ENCODE data around the gene TMEM183A. TPM values are rescaled to one million over a fixed set of nuclear protein-coding genes. Genes with fewer than 3 reads are reported as not detected.

The TMEM183A gene
- total and polyA plus RNA-seq, 4 donors = 29.4 to 63.9 (median 51.7) TPM

DNA sequence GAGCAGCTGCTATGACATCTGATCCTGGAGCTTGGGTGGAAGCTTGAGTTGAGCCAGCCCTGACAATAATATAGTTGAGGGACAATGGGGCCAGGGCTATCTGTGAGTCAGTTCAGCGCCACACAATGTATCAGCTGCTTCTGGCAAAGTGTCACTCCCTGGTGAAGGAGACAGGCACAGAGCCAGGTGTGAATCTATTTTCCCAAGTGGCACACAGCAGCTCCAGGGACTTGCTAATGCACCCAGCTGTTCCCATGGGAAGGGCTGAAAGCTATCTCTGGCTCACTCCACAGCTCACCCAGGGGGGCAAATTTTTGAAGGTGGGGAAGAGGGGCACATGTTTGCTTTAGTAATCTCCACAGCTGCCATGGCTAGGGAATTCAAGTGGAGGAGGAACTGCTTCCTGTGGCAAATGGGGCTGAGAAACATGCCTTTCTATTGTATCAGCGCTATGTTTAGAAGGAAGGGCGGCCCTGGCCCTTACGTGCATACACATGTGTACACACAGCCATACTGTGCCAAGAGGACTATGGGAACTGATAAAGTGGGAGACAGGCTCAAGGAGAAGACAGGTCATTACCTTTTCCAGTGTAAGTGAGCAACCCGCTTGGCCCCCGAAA lies 42.3 kb upstream of the TMEM183A start:
- no peaks in the 10 kb centered on the region for H3K9me3 ChIP-seq (ENCODE audit: control insufficient read depth in 4 of 4, insufficient read depth in 3 of 4, low read length in 3 of 4)
- peaks cover 0 to 19% (median 13%) of the 10 kb centered on the region in 5 donors for H3K4me1 ChIP-seq (ENCODE audit: control insufficient read depth in 5 of 5, insufficient read depth in 5 of 5, low read length in 5 of 5)
- no peak overlapping the region for H3K9ac ChIP-seq (ENCODE audit: insufficient read depth in 1 of 2, low read length in 2 of 2)
- no peaks in the 10 kb centered on the region for H3K27me3 ChIP-seq (ENCODE audit: control insufficient read depth in 3 of 3, insufficient read depth in 3 of 3, low read length in 2 of 3)
- ATAC-seq (ENCODE audit: insufficient read depth, low FRiP score) = no peak
- H3K4me3 ChIP-seq = no peak overlapping the region
- DNase-seq = no peak
- H3K36me3 ChIP-seq (ENCODE audit: control insufficient read depth in 4 of 4, insufficient read depth in 4 of 4, low read length in 4 of 4) = peaks cover 0 to 18% (median 7%) of the 10 kb centered on the region in 4 donors
- 85% methylated on average over 6 of the region's 6 CpGs for WGBS, 2 donors
- peak overlapping the region in 1 of 2 donors; percentile 97 for H3K27ac ChIP-seq (ENCODE audit: low read depth in 1 of 2, low read length in 1 of 2)
- no peak for TF ChIP-seq CTCF (IDR thresholded peaks at IDR 0.05; ENCODE audit: control extremely low read depth, extremely low read depth)

DNA sequence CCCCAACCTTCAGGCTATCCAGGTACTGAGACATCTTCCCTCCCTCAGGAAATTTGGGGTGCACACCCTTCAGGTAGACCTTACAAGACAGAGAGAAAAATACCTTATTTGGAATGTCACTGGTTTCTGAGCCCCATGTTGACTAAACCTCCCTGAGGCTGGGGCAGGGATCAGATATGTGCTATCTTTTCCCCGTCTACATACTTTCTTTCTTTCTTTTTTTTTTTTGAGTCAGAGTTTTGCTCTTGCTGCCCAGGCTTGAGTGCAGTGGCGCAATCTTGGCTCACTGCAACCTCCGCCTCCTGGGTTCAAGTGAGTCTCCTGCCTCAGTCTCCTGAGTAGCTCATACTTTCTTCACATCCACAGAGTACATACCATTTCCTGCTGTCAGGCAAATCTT lies 41.8 kb upstream of the TMEM183A start:
- DNase-seq (no peak), ATAC-seq (ENCODE audit: insufficient read depth, low FRiP score) (no peak)
- H3K4me3 ChIP-seq = no peak overlapping the region
- peak overlapping the region in 1 of 2 donors; percentile 97 for H3K27ac ChIP-seq (ENCODE audit: low read depth in 1 of 2, low read length in 1 of 2)
- H3K9me3 ChIP-seq (ENCODE audit: control insufficient read depth in 4 of 4, insufficient read depth in 3 of 4, low read length in 3 of 4) = no peaks in the 10 kb centered on the region
- TF ChIP-seq CTCF (IDR thresholded peaks at IDR 0.05; ENCODE audit: control extremely low read depth, extremely low read depth) = no peak
- peaks cover 0 to 18% (median 7%) of the 10 kb centered on the region in 4 donors for H3K36me3 ChIP-seq (ENCODE audit: control insufficient read depth in 4 of 4, insufficient read depth in 4 of 4, low read length in 4 of 4)
- peaks cover 0 to 19% (median 13%) of the 10 kb centered on the region in 5 donors for H3K4me1 ChIP-seq (ENCODE audit: control insufficient read depth in 5 of 5, insufficient read depth in 5 of 5, low read length in 5 of 5)
- H3K27me3 ChIP-seq (ENCODE audit: control insufficient read depth in 3 of 3, insufficient read depth in 3 of 3, low read length in 2 of 3) = no peaks in the 10 kb centered on the region
- 78 to 79% methylated on average over 3 of the region's 3 CpGs for WGBS, 2 donors
- H3K9ac ChIP-seq (ENCODE audit: insufficient read depth in 1 of 2, low read length in 2 of 2) = no peak overlapping the region

- Histone ChIP-seq H3K4me3 (peak overlapping the region; percentile 88), H3K27ac (ENCODE audit: low read depth in 1 of 2, low read length in 1 of 2) (peak overlapping the region; percentile 97), H3K9me3 (ENCODE audit: control insufficient read depth in 4 of 4, insufficient read depth in 3 of 4, low read length in 3 of 4) (no peaks in the 10 kb centered on the region), H3K9ac (ENCODE audit: insufficient read depth in 1 of 2, low read length in 2 of 2) (peak overlapping the region; percentile 60 to 78), H3K36me3 (ENCODE audit: control insufficient read depth in 4 of 4, insufficient read depth in 4 of 4, low read length in 4 of 4) (peaks cover 0 to 18% (median 7%) of the 10 kb centered on the region in 4 donors), H3K4me1 (ENCODE audit: control insufficient read depth in 5 of 5, insufficient read depth in 5 of 5, low read length in 5 of 5) (peaks cover 0 to 19% (median 13%) of the 10 kb centered on the region in 5 donors), H3K27me3 (ENCODE audit: control insufficient read depth in 3 of 3, insufficient read depth in 3 of 3, low read length in 2 of 3) (no peaks in the 10 kb centered on the region)
- DNase-seq (no peak), ATAC-seq (ENCODE audit: insufficient read depth, low FRiP score) (no peak)
- 41 to 51% methylated on average over 18 of the region's 18 CpGs for whole genome bisulfite sequencing, 2 donors
- no peak for TF ChIP-seq CTCF (IDR thresholded peaks at IDR 0.05; ENCODE audit: control extremely low read depth, extremely low read depth)
Observed at GRCh38 chr1:202966006-202966898, 40.9 kb upstream of the TMEM183A start.
